Adrenal gland (tissue), 5 donors: ENCODE results near the gene METTL1.

Source experiments
- POLR2A ChIP-seq, 2 donors: fragments of 450-650 bp; IDR thresholded peaks; one replicate each; pipeline ENCODE4 v1.6.1; 2017; ENCODE audit warnings: antibody characterized with exemption in 2 of 2, mild to moderate bottlenecking in 2 of 2, moderate library complexity in 1 of 2
- TF ChIP-seq, protein P1 (sequence below), 6 experiments: fragments of 450-650 bp in 4 of 6; fragments of 200-600 bp in 2 of 6; sonication (generic) in 1 of 6; IDR thresholded peaks; 1 replicate in 5 of 6; 2 replicates in 1 of 6; pipeline versions ENCODE4 v1.5.1 to v1.8.0; 2016 to 2021; ENCODE audit warnings: antibody characterized with exemption in 6 of 6, mild to moderate bottlenecking in 2 of 6, moderate library complexity in 1 of 6
- donor health status: DM: no; HTN: no; CAD: no.

DNA sequence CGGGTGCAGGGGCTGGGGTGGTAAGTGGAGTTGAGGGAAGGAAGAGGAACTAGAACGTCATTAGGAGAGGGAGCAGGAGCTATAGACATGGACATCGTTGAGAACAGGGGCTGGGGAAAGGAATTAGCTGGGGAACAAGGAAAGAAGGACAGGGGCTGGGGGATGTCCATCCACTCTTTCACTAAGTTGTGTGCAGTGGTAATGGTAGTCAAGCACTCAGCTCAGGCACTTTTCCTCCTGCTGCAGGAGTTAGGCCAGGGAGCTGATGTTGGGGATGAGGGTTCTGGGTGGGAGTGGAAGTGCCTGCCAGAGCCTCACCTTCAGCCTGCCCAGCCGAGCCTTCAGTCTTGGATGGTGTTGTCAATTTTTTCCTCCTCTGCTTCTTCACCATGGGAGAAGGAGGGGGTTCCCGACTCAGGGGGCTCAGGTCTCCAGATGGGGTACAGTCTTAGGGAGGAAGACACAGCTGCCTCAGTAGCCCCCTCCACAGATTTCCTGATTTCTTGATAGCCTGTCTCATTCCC, 42.5 kb downstream of the METTL1 start:
- TF ChIP-seq, protein P1, sequence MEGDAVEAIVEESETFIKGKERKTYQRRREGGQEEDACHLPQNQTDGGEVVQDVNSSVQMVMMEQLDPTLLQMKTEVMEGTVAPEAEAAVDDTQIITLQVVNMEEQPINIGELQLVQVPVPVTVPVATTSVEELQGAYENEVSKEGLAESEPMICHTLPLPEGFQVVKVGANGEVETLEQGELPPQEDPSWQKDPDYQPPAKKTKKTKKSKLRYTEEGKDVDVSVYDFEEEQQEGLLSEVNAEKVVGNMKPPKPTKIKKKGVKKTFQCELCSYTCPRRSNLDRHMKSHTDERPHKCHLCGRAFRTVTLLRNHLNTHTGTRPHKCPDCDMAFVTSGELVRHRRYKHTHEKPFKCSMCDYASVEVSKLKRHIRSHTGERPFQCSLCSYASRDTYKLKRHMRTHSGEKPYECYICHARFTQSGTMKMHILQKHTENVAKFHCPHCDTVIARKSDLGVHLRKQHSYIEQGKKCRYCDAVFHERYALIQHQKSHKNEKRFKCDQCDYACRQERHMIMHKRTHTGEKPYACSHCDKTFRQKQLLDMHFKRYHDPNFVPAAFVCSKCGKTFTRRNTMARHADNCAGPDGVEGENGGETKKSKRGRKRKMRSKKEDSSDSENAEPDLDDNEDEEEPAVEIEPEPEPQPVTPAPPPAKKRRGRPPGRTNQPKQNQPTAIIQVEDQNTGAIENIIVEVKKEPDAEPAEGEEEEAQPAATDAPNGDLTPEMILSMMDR (IDR thresholded peaks at IDR 0.05) = no peak
- TF ChIP-seq POLR2A (IDR thresholded peaks at IDR 0.05) = no peak
